ENCODE data around the gene PLCG2. TPM values are rescaled to one million over a fixed set of nuclear protein-coding genes. Genes with fewer than 3 reads are reported as not detected.

The PLCG2 gene
- polyA plus RNA-seq, 1 experiment: 0.22 TPM

DNA sequence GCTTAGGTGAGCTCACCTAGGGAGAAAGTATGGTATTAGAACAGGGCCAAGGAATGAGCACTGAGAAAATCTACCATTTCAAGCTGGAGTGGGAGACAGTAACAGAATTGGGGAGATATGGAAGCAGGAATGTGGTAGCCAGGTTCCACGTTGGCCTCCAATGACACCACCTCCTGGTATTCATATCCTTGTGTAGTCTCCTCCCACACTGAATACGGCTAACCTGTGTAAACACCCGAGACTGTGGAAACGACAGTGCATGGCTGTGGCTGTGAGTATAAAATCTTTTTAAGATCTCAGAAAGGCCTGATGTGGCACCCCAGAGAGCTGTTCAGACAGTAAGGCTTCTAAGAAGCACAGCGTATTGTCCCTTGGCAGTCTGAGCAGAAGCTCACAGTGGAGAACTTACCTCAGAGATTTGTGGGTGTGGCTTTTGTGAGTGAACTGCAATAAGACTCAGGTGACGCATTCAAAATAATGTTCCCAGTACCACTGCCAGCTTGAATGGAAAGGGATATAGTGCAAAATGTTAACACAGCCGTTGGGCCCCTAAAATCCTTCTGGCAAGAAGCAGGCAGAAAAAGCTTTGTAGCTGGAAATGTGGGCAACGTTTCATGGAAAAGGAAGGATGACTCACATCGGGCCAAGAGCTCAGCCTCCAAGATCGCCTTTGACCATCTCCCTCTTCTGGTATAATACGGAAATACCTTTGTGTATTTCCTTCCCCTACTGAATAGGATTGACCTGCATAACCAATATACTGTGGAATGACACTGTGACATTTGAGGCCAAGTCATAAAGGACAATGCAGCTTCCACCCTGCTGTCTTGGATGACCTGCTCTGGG lies 217.8 kb downstream of the PLCG2 start:
- Histone ChIP-seq H3K27me3 (ENCODE audit: control insufficient read depth, insufficient read depth, low read length) (no peaks in the 10 kb centered on the region), H3K36me3 (ENCODE audit: control insufficient read depth, insufficient read depth, low read length) (no peaks in the 10 kb centered on the region), H3K4me3 (ENCODE audit: low read depth, low read length) (no peak overlapping the region)
- DNase-seq (ENCODE audit: low read depth): peak; percentile 12
- ChIA-PET CTCF (interaction anchor here (0.6 to 2.8 kb wide), 12 partner anchors 10 to 244 kb away, joined by 3 to 16 read pairs (median 4); partner anchors contain the start of gene SDR42E1), POLR2A (no interaction called here)
- TF ChIP-seq, protein P1, sequence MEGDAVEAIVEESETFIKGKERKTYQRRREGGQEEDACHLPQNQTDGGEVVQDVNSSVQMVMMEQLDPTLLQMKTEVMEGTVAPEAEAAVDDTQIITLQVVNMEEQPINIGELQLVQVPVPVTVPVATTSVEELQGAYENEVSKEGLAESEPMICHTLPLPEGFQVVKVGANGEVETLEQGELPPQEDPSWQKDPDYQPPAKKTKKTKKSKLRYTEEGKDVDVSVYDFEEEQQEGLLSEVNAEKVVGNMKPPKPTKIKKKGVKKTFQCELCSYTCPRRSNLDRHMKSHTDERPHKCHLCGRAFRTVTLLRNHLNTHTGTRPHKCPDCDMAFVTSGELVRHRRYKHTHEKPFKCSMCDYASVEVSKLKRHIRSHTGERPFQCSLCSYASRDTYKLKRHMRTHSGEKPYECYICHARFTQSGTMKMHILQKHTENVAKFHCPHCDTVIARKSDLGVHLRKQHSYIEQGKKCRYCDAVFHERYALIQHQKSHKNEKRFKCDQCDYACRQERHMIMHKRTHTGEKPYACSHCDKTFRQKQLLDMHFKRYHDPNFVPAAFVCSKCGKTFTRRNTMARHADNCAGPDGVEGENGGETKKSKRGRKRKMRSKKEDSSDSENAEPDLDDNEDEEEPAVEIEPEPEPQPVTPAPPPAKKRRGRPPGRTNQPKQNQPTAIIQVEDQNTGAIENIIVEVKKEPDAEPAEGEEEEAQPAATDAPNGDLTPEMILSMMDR (IDR thresholded peaks at IDR 0.05; ENCODE audit: insufficient read depth, low read depth, low read length): peak; percentile 45

GRCh38 chr16:81997738-81998137 lies 218.6 kb downstream of the PLCG2 start:
- TF ChIP-seq, protein P1 (IDR thresholded peaks at IDR 0.05; ENCODE audit: insufficient read depth, low read depth, low read length): no peak
- ChIA-PET CTCF (interaction anchor here (0.7 to 2.8 kb wide), 12 partner anchors 13 to 244 kb away, joined by 3 to 16 read pairs (median 4); partner anchors contain the start of gene SDR42E1), POLR2A (no interaction called here)
- H3K4me3 ChIP-seq (ENCODE audit: low read depth, low read length): no peak overlapping the region
- H3K36me3 ChIP-seq (ENCODE audit: control insufficient read depth, insufficient read depth, low read length): no peaks in the 10 kb centered on the region
- DNase-seq (ENCODE audit: low read depth): peak; percentile 60
- no peaks in the 10 kb centered on the region for H3K27me3 ChIP-seq (ENCODE audit: control insufficient read depth, insufficient read depth, low read length)

- no peak for DNase-seq (ENCODE audit: low read depth)
- no peaks in the 10 kb centered on the region for H3K27me3 ChIP-seq (ENCODE audit: control insufficient read depth, insufficient read depth, low read length)
- no peak overlapping the region for H3K4me3 ChIP-seq (ENCODE audit: low read depth, low read length)
- CTCF ChIA-PET: no interaction called here
- POLR2A ChIA-PET: no interaction called here
- no peaks in the 10 kb centered on the region for H3K36me3 ChIP-seq (ENCODE audit: control insufficient read depth, insufficient read depth, low read length)
- TF ChIP-seq, protein P1 (IDR thresholded peaks at IDR 0.05; ENCODE audit: insufficient read depth, low read depth, low read length): no peak
These were observed 223.7 kb downstream of the PLCG2 start for GRCh38 chr16:82002831-82003230.

GRCh38 chr16:82004601-82005000 lies 225.5 kb downstream of the PLCG2 start:
- DNase-seq (ENCODE audit: low read depth): no peak
- TF ChIP-seq, protein P1 (IDR thresholded peaks at IDR 0.05; ENCODE audit: insufficient read depth, low read depth, low read length): no peak
- no peak overlapping the region for H3K4me3 ChIP-seq (ENCODE audit: low read depth, low read length)
- ChIA-PET POLR2A (no interaction called here), CTCF (interaction anchor here (1.0 kb wide), 1 partner anchor 226 kb away, joined by 3 read pairs; no protein-coding TSS in a partner anchor)
- H3K36me3 ChIP-seq (ENCODE audit: control insufficient read depth, insufficient read depth, low read length): no peaks in the 10 kb centered on the region
- no peaks in the 10 kb centered on the region for H3K27me3 ChIP-seq (ENCODE audit: control insufficient read depth, insufficient read depth, low read length)

GRCh38 chr16:82005027-82005830 lies 226.1 kb downstream of the PLCG2 start:
- H3K27me3 ChIP-seq (ENCODE audit: control insufficient read depth, insufficient read depth, low read length): no peaks in the 10 kb centered on the region
- H3K4me3 ChIP-seq (ENCODE audit: low read depth, low read length): no peak overlapping the region
- ChIA-PET POLR2A (no interaction called here), CTCF (no interaction called here)
- peak; percentile 24 for DNase-seq (ENCODE audit: low read depth)
- H3K36me3 ChIP-seq (ENCODE audit: control insufficient read depth, insufficient read depth, low read length): no peaks in the 10 kb centered on the region
- TF ChIP-seq, protein P1 (IDR thresholded peaks at IDR 0.05; ENCODE audit: insufficient read depth, low read depth, low read length): no peak
